ENCODE measurements around the gene SLCO3A1. TPM values are rescaled to one million over a fixed set of nuclear protein-coding genes. Genes with fewer than 3 reads are reported as not detected.

SLCO3A1 gene
- total RNA-seq, 1 experiment from 2014 or later, result 37.8 TPM

DNA sequence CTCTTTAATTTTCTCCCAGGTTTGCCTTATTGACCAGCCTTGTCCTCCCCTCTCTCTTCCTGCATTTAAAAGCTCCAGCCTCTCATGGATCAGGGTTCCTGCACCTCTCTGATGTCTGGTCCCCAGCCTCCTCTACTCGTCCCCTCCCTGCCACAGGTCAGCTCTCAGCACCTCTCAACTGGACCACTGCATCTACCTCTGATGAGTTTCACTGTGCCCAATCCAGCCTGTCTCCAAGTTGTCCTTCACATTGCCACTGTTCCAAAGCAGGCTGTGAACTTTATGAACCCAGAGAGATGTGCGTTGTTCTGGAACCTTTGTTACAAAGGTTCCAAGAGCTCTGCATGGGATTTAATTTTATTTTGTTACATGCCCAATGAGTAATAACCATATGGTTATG lies 76.6 kb downstream of the SLCO3A1 start:
- Histone ChIP-seq H3K4me1 (replicated peaks; ENCODE audit: insufficient read depth) (no peaks in the 10 kb centered on the region), H3K27ac (no peak overlapping the region), H3K79me2 (ENCODE audit: low read depth) (peaks cover 65% of the 10 kb centered on the region), H3K27me3 (ENCODE audit: insufficient read depth, low read depth) (no peaks in the 10 kb centered on the region), H3K4me2 (no peak overlapping the region), H3K9me3 (ENCODE audit: insufficient read depth, low read depth) (no peaks in the 10 kb centered on the region), H3K9me2 (ENCODE audit: insufficient read depth) (no peaks in the 10 kb centered on the region), H3K36me3 (ENCODE audit: low read depth) (0 out of 2 replicates have a peak, but pooled peaks cover 3% of the 10 kb centered on the region), H3K4me3 (no peak overlapping the region), H2AFZ (no peak overlapping the region), H3F3A (ENCODE audit: insufficient read depth, low read depth) (no peaks in the 10 kb centered on the region), H4K20me1 (ENCODE audit: insufficient read depth) (no peaks in the 10 kb centered on the region)
- BruUV-seq (replicated peaks), result no TSS peak
- TF ChIP-seq EZH2 (IDR thresholded peaks at IDR 0.05; ENCODE audit: low read depth) (no peak), CTCF (conservative IDR thresholded peaks at IDR 0.05) (no peak)
- ChIA-PET POLR2A (ENCODE audit: unreplicated experiment) (no interaction called here), CTCF (no interaction called here)
- intact Hi-C loops (cut with micrococcal nuclease; ENCODE audit: unreplicated experiment), result no loop called here
- no peak for DNase-seq

GRCh38 chr15:91936182-91936775 lies 82.8 kb downstream of the SLCO3A1 start:
- H3F3A ChIP-seq (ENCODE audit: insufficient read depth, low read depth), result peaks cover 16% of the 10 kb centered on the region
- H3K4me1 ChIP-seq (replicated peaks; ENCODE audit: insufficient read depth), result peaks cover 21% of the 10 kb centered on the region
- POLR2A ChIA-PET (ENCODE audit: unreplicated experiment), result interaction anchor here (0.5 to 0.6 kb wide), 2 partner anchors 45 to 273 kb away, joined by 3 to 4 read pairs; no protein-coding TSS in a partner anchor
- TF ChIP-seq CTCF (conservative IDR thresholded peaks at IDR 0.05), result no peak
- no peak for TF ChIP-seq EZH2 (IDR thresholded peaks at IDR 0.05; ENCODE audit: low read depth)
- H3K27ac ChIP-seq, result no peak overlapping the region
- CTCF ChIA-PET, result no interaction called here
- no peaks in the 10 kb centered on the region for H3K27me3 ChIP-seq (ENCODE audit: insufficient read depth, low read depth)
- H3K9me3 ChIP-seq (ENCODE audit: insufficient read depth, low read depth), result no peaks in the 10 kb centered on the region
- no peak for DNase-seq
- peaks cover 74% of the 10 kb centered on the region for H3K79me2 ChIP-seq (ENCODE audit: low read depth)
- BruUV-seq (replicated peaks), result no TSS peak
- H3K4me2 ChIP-seq, result no peak overlapping the region
- H3K36me3 ChIP-seq (ENCODE audit: low read depth), result no peaks in the 10 kb centered on the region
- intact Hi-C loops (cut with micrococcal nuclease; ENCODE audit: unreplicated experiment), result no loop called here
- no peak overlapping the region for H2AFZ ChIP-seq
- no peak overlapping the region for H3K4me3 ChIP-seq
- no peaks in the 10 kb centered on the region for H3K9me2 ChIP-seq (ENCODE audit: insufficient read depth)
- H4K20me1 ChIP-seq (ENCODE audit: insufficient read depth), result no peaks in the 10 kb centered on the region

GRCh38 chr15:91936927-91937326 lies 83.4 kb downstream of the SLCO3A1 start:
- Histone ChIP-seq H3K27ac (no peak overlapping the region), H3K4me1 (replicated peaks; ENCODE audit: insufficient read depth) (peaks cover 28% of the 10 kb centered on the region), H3K9me2 (ENCODE audit: insufficient read depth) (no peaks in the 10 kb centered on the region), H2AFZ (no peak overlapping the region), H3K36me3 (ENCODE audit: low read depth) (no peaks in the 10 kb centered on the region), H3K27me3 (ENCODE audit: insufficient read depth, low read depth) (no peaks in the 10 kb centered on the region), H3K79me2 (ENCODE audit: low read depth) (peaks cover 80% of the 10 kb centered on the region), H4K20me1 (ENCODE audit: insufficient read depth) (no peaks in the 10 kb centered on the region), H3K4me3 (no peak overlapping the region), H3F3A (ENCODE audit: insufficient read depth, low read depth) (peaks cover 22% of the 10 kb centered on the region), H3K4me2 (no peak overlapping the region), H3K9me3 (ENCODE audit: insufficient read depth, low read depth) (no peaks in the 10 kb centered on the region)
- no peak for DNase-seq
- POLR2A ChIA-PET (ENCODE audit: unreplicated experiment), result no interaction called here
- TF ChIP-seq EZH2 (IDR thresholded peaks at IDR 0.05; ENCODE audit: low read depth) (no peak), CTCF (conservative IDR thresholded peaks at IDR 0.05) (no peak)
- CTCF ChIA-PET, result no interaction called here
- intact Hi-C loops (cut with micrococcal nuclease; ENCODE audit: unreplicated experiment), result no loop called here
- BruUV-seq (replicated peaks), result no TSS peak

Measured in PC-9 (cell line).